Fibroblast of lung (primary cell): ENCODE results near the gene KCNK7.

Experiments used
- EZH2 ChIP-seq: IDR thresholded peaks from 2 replicates; pipeline ENCODE4 v1.5.1; 2012; ENCODE audit warnings: low read length, control low read depth, mild to moderate bottlenecking; ENCODE audit errors: missing control alignments
- TF ChIP-seq, protein P1 (sequence below), 2 donors: IDR thresholded peaks in 1 of 2; conservative IDR thresholded peaks in 1 of 2; 1 replicate in 1 of 2; 2 replicates in 1 of 2; pipeline ENCODE4 v1.5.1; 2011 to 2012; ENCODE audit warnings: low read length in 2 of 2, control low read depth in 1 of 2, inconsistent platforms in 1 of 2, low read depth in 1 of 2, mild to moderate bottlenecking in 1 of 2

DNA sequence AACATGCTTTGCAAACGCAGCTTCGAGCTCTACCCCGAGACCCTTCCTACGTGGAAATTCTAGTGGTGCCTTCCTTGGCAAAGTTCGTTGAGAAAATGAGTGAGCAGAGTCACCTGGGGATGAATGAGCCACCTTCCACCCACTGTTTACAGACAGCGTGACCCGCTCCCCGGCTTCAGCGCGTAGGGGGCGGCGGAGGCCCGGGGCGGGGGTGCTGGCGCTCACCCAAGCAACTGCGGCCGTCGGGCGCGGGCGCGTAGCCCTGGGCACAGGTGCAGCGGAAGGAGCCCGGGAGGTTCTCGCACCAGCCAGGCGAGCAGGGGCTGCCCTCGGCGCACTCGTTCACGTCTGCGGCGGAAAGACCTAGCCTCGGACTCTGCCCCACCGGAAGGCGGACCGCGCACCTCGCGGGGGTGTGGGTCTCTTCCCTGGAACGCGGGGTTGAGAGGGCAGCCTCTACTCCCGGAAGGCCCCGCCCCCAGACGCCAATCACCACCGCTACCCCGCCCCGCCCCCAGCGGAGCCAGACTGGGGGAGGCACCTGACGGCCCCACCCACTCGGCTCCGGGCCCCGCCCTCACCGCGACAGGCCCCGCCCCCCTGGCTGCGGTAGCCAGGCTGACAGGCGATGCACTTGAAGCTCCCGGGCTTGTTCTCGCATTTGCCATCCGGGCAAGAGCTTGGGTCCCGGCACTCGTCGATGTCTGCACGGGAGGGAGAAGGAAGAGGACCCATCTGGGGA lies 49.2 kb downstream of the KCNK7 start:
- TF ChIP-seq, protein P1, sequence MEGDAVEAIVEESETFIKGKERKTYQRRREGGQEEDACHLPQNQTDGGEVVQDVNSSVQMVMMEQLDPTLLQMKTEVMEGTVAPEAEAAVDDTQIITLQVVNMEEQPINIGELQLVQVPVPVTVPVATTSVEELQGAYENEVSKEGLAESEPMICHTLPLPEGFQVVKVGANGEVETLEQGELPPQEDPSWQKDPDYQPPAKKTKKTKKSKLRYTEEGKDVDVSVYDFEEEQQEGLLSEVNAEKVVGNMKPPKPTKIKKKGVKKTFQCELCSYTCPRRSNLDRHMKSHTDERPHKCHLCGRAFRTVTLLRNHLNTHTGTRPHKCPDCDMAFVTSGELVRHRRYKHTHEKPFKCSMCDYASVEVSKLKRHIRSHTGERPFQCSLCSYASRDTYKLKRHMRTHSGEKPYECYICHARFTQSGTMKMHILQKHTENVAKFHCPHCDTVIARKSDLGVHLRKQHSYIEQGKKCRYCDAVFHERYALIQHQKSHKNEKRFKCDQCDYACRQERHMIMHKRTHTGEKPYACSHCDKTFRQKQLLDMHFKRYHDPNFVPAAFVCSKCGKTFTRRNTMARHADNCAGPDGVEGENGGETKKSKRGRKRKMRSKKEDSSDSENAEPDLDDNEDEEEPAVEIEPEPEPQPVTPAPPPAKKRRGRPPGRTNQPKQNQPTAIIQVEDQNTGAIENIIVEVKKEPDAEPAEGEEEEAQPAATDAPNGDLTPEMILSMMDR (conservative IDR thresholded peaks at IDR 0.05 in 1 of 2, IDR thresholded peaks at IDR 0.05 in 1 of 2; ENCODE audit: low read depth in 1 of 2, low read length in 2 of 2), result no peak
- TF ChIP-seq EZH2, result no peak
